SKM-1 treated with dmso at 0.1 percent for 144 hours (cell line): ENCODE results near the gene CSPG4.
"Not testable (repeated sequence)": the region's sequence is repeated elsewhere in the genome, so short reads cannot be mapped to it uniquely, and the experiment has no call there.

Source experiments
- DNase-seq: peaks from one replicate; lab custom pipeline; 2025; ENCODE audit not compliant: unreplicated experiment; lab: John Stamatoyannopoulos, UW

The CSPG4 gene

GRCh38 chr15:75712668-75713337, at the start of gene CSPG4:
Gene CSPG4 (minus strand): TSS chr15:75712848. CDS start chr15:75712755, 93 bp downstream.
- no peak for DNase-seq

GRCh38 chr15:75762357-75762718, 49.7 kb upstream of the CSPG4 start:
- not testable (repeated sequence) for DNase-seq

- DNase-seq: no peak
These were observed 49.1 kb upstream of the CSPG4 start for GRCh38 chr15:75761446-75762356.

- DNase-seq: no peak
These were observed 48.2 kb upstream of the CSPG4 start for GRCh38 chr15:75760704-75761435.

GRCh38 chr15:75760131-75760520, 47.5 kb upstream of the CSPG4 start:
- DNase-seq: not testable (repeated sequence)

- no peak for DNase-seq
These were observed 46.9 kb upstream of the CSPG4 start for GRCh38 chr15:75759416-75760130.

- peak; percentile 78 for DNase-seq
These were observed 45.6 kb upstream of the CSPG4 start for GRCh38 chr15:75758071-75758872.

GRCh38 chr15:75754871-75755270, 42.2 kb upstream of the CSPG4 start:
- DNase-seq: not testable (repeated sequence)

- DNase-seq: no peak
These were observed 40.5 kb upstream of the CSPG4 start for GRCh38 chr15:75753145-75753544.

GRCh38 chr15:75751891-75752290, 39.2 kb upstream of the CSPG4 start:
- no peak for DNase-seq

- DNase-seq: no peak
These were observed 38.6 kb upstream of the CSPG4 start for GRCh38 chr15:75751116-75751875.

GRCh38 chr15:75750261-75751050, 37.8 kb upstream of the CSPG4 start:
- no peak for DNase-seq

- DNase-seq: no peak
These were observed 37.2 kb upstream of the CSPG4 start for GRCh38 chr15:75749820-75750219.

GRCh38 chr15:75748882-75749281, 36.2 kb upstream of the CSPG4 start:
- DNase-seq: not testable (repeated sequence)

GRCh38 chr15:75747121-75747520, 34.5 kb upstream of the CSPG4 start:
- DNase-seq: not testable (repeated sequence)

GRCh38 chr15:75745305-75745704, 32.7 kb upstream of the CSPG4 start:
- no peak for DNase-seq

GRCh38 chr15:75742346-75742745, 29.7 kb upstream of the CSPG4 start:
- DNase-seq: not testable (repeated sequence)

- no peak for DNase-seq
These were observed 27.1 kb upstream of the CSPG4 start for GRCh38 chr15:75739791-75740190.
